HEK293 (cell line): ENCODE measurements around the gene TRIP10.
A peak's percentile ranks its signal among the peaks of the same experiment; 100 is the strongest.

Experiments
- CTCF ChIP-seq: fragments of 450-650 bp; formaldehyde crosslinking; IDR thresholded peaks from 2 replicates; pipeline ENCODE4 v1.5.1; 2016; ENCODE audit warnings: missing biosample characterization, missing genetic modification characterization
- FEZF1 ChIP-seq: fragments of 450-650 bp; formaldehyde crosslinking; IDR thresholded peaks from 2 replicates; pipeline ENCODE4 v1.5.1; 2016; ENCODE audit warnings: missing biosample characterization, missing genetic modification characterization
- GLIS1 ChIP-seq: fragments of 450-650 bp; formaldehyde crosslinking; IDR thresholded peaks from 2 replicates; pipeline ENCODE4 v1.5.1; 2016; ENCODE audit warnings: missing biosample characterization, missing genetic modification characterization
- IKZF3 ChIP-seq: fragments of 450-650 bp; IDR thresholded peaks from 2 replicates; pipeline ENCODE4 v1.5.0; 2018; ENCODE audit warnings: missing biosample characterization, mild to moderate bottlenecking, missing genetic modification characterization, moderate library complexity
- KLF1 ChIP-seq: fragments of 450-650 bp; formaldehyde crosslinking; IDR thresholded peaks from 2 replicates; pipeline ENCODE4 v1.5.1; 2016; ENCODE audit warnings: missing biosample characterization, missing genetic modification characterization
- KLF16 ChIP-seq: fragments of 450-650 bp; formaldehyde crosslinking; IDR thresholded peaks from 2 replicates; pipeline ENCODE4 v1.5.1; 2017; ENCODE audit warnings: missing biosample characterization, missing genetic modification characterization
- KLF7 ChIP-seq: fragments of 450-650 bp; formaldehyde crosslinking; IDR thresholded peaks from 2 replicates; pipeline ENCODE4 v1.5.1; 2016; ENCODE audit warnings: missing biosample characterization, missing genetic modification characterization, borderline replicate concordance
- MYNN ChIP-seq: fragments of 450-650 bp; formaldehyde crosslinking; IDR thresholded peaks from 2 replicates; pipeline ENCODE4 v1.5.1; 2016; ENCODE audit warnings: missing biosample characterization, missing genetic modification characterization, borderline replicate concordance
- SP2 ChIP-seq: fragments of 450-650 bp; formaldehyde crosslinking; IDR thresholded peaks from 2 replicates; pipeline ENCODE4 v1.5.1; 2016; ENCODE audit warnings: missing biosample characterization, missing genetic modification characterization
- ZBTB44 ChIP-seq: fragments of 450-650 bp; IDR thresholded peaks from 2 replicates; pipeline ENCODE4 v1.5.1; 2018; ENCODE audit warnings: missing biosample characterization, mild to moderate bottlenecking, missing genetic modification characterization
- ZBTB6 ChIP-seq: fragments of 450-650 bp; formaldehyde crosslinking; IDR thresholded peaks from 2 replicates; pipeline ENCODE4 v1.5.1; 2017; ENCODE audit warnings: missing biosample characterization, missing genetic modification characterization
- ZNF114 ChIP-seq: fragments of 450-650 bp; formaldehyde crosslinking; IDR thresholded peaks from 2 replicates; pipeline ENCODE4 v1.5.0; 2017; ENCODE audit warnings: missing biosample characterization, missing genetic modification characterization
- ZNF132 ChIP-seq: fragments of 450-650 bp; formaldehyde crosslinking; IDR thresholded peaks from 2 replicates; pipeline ENCODE4 v1.5.1; 2017; ENCODE audit warnings: missing biosample characterization, missing genetic modification characterization, borderline replicate concordance
- ZNF148 ChIP-seq: fragments of 450-650 bp; formaldehyde crosslinking; IDR thresholded peaks from 2 replicates; pipeline ENCODE4 v1.5.0; 2017; ENCODE audit warnings: missing biosample characterization, missing genetic modification characterization, borderline replicate concordance
- ZNF2 ChIP-seq: fragments of 450-650 bp; formaldehyde crosslinking; IDR thresholded peaks from 2 replicates; pipeline ENCODE4 v1.5.1; 2016; ENCODE audit warnings: missing biosample characterization, missing genetic modification characterization
- ZNF24 ChIP-seq: fragments of 450-650 bp; formaldehyde crosslinking; IDR thresholded peaks from 2 replicates; pipeline ENCODE4 v1.5.1; 2016; ENCODE audit warnings: missing biosample characterization, missing genetic modification characterization
- ZNF324 ChIP-seq: fragments of 450-650 bp; formaldehyde crosslinking; IDR thresholded peaks from 2 replicates; pipeline ENCODE4 v1.5.1; 2016; ENCODE audit warnings: missing biosample characterization, missing genetic modification characterization
- ZNF426 ChIP-seq: fragments of 450-650 bp; formaldehyde crosslinking; IDR thresholded peaks from 2 replicates; pipeline ENCODE4 v1.5.1; 2017; ENCODE audit warnings: missing biosample characterization, missing genetic modification characterization, mild to moderate bottlenecking, inconsistent platforms, moderate library complexity
- ZNF449 ChIP-seq: fragments of 450-650 bp; formaldehyde crosslinking; IDR thresholded peaks from 2 replicates; pipeline ENCODE4 v1.5.1; 2017; ENCODE audit warnings: missing biosample characterization, mild to moderate bottlenecking, missing genetic modification characterization, moderate library complexity
- ZNF529 ChIP-seq: fragments of 450-650 bp; formaldehyde crosslinking; IDR thresholded peaks from 2 replicates; pipeline ENCODE4 v1.5.1; 2017; ENCODE audit warnings: missing genetic modification characterization, missing biosample characterization; ENCODE audit not compliant: insufficient replicate concordance
- ZNF548 ChIP-seq: fragments of 450-650 bp; formaldehyde crosslinking; IDR thresholded peaks from 2 replicates; pipeline ENCODE4 v1.5.1; 2016; ENCODE audit warnings: missing biosample characterization, missing genetic modification characterization
- ZNF561 ChIP-seq: fragments of 450-650 bp; IDR thresholded peaks from 2 replicates; pipeline ENCODE4 v1.5.1; 2018; ENCODE audit warnings: missing biosample characterization, missing genetic modification characterization, borderline replicate concordance
- ZNF596 ChIP-seq: fragments of 450-650 bp; IDR thresholded peaks from 2 replicates; pipeline ENCODE4 v1.5.0; 2018; ENCODE audit warnings: missing biosample characterization, mild to moderate bottlenecking, missing genetic modification characterization, moderate library complexity
- ZNF600 ChIP-seq: fragments of 450-650 bp; formaldehyde crosslinking; IDR thresholded peaks from 2 replicates; pipeline ENCODE4 v1.5.1; 2016; ENCODE audit warnings: missing biosample characterization, missing genetic modification characterization
- ZNF621 ChIP-seq: fragments of 450-650 bp; formaldehyde crosslinking; IDR thresholded peaks from 2 replicates; pipeline ENCODE4 v1.5.1; 2017; ENCODE audit warnings: missing biosample characterization, missing genetic modification characterization
- ZNF629 ChIP-seq: fragments of 450-650 bp; formaldehyde crosslinking; IDR thresholded peaks from 2 replicates; pipeline ENCODE4 v1.5.1; 2017; ENCODE audit warnings: missing biosample characterization, missing genetic modification characterization
- ZNF704 ChIP-seq: fragments of 450-650 bp; formaldehyde crosslinking; IDR thresholded peaks from 2 replicates; pipeline ENCODE4 v1.5.1; 2016; ENCODE audit warnings: missing biosample characterization, missing genetic modification characterization

The TRIP10 gene

GRCh38 chr19:6744381-6745301 lies 5.2 kb downstream of the TRIP10 start (continued):
- peak; percentile 80 for TF ChIP-seq ZNF600 (tag by site-specific recombination)
- TF ChIP-seq KLF1 (tag by site-specific recombination) = peak; percentile 95
- TF ChIP-seq ZNF529 (tag by site-specific recombination) = no peak
- peak; percentile 32; the same call in 1 of the 2 replicates for TF ChIP-seq KLF7 (tag by site-specific recombination)
- TF ChIP-seq ZNF449 (tag by site-specific recombination) = peak; percentile 23; the same call in 1 of the 2 replicates
- TF ChIP-seq ZNF596 = no peak
- peak; percentile 56 for TF ChIP-seq SP2 (tag by site-specific recombination)
- no peak for TF ChIP-seq ZNF132 (tag by site-specific recombination)
- peak; percentile 46 for TF ChIP-seq FEZF1
- TF ChIP-seq ZNF2 = no peak
- peak; percentile 34; the same call in 1 of the 2 replicates for TF ChIP-seq ZBTB44
- TF ChIP-seq CTCF (tag by site-specific recombination) = no peak
- peak; percentile 63; the same call in 1 of the 2 replicates for TF ChIP-seq KLF16
- TF ChIP-seq MYNN (tag by site-specific recombination) = no peak
- TF ChIP-seq GLIS1 = peak; percentile 71
- TF ChIP-seq ZBTB6 (tag by site-specific recombination) = no peak
- TF ChIP-seq IKZF3 (tag by site-specific recombination) = peak; percentile 88
- no peak for TF ChIP-seq ZNF426 (tag by site-specific recombination)
- TF ChIP-seq ZNF548 = no peak
- TF ChIP-seq ZNF24 (tag by site-specific recombination) = peak; percentile 74; the same call in 1 of the 2 replicates
- peak; percentile 72 for TF ChIP-seq ZNF629 (tag by site-specific recombination)
- peak; percentile 69; the same call in 1 of the 2 replicates for TF ChIP-seq ZNF324
- no peak for TF ChIP-seq ZNF704
- TF ChIP-seq ZNF114 = no peak
- TF ChIP-seq ZNF561 = no peak
- no peak for TF ChIP-seq ZNF621 (tag by site-specific recombination)
- TF ChIP-seq ZNF148 = no peak
